Muscle layer of colon (tissue), 2 donors: ENCODE measurements around the gene TP53I3.
A peak's percentile ranks its signal among the peaks of the same experiment; 100 is the strongest.
"Not testable (repeated sequence)": the region's sequence is repeated elsewhere in the genome, so short reads cannot be mapped to it uniquely, and the experiment has no call there.

Source experiments
- H3K27ac ChIP-seq: one replicate; pipeline ENCODE4 v1.7.0; 2013; ENCODE audit warnings: low read depth, mild to moderate bottlenecking, low read length, moderate library complexity
- H3K27me3 ChIP-seq, 2 donors: one replicate each; pipeline ENCODE4 v1.7.0; 2013; ENCODE audit warnings: low read length in 2 of 2, mild to moderate bottlenecking in 2 of 2; ENCODE audit not compliant: insufficient read depth in 2 of 2, control insufficient read depth in 1 of 2
- H3K36me3 ChIP-seq: one replicate; pipeline ENCODE4 v1.7.0; 2013; ENCODE audit warnings: mild to moderate bottlenecking, low read length; ENCODE audit not compliant: insufficient read depth
- H3K4me1 ChIP-seq: one replicate; pipeline ENCODE4 v1.7.0; 2013; ENCODE audit warnings: mild to moderate bottlenecking, low read length; ENCODE audit not compliant: insufficient read depth
- H3K4me3 ChIP-seq, 2 donors: one replicate each; pipeline ENCODE4 v1.7.0; 2013; ENCODE audit warnings: low read length in 2 of 2, low read depth in 1 of 2, mild to moderate bottlenecking in 1 of 2, moderate library complexity in 1 of 2
- H3K9ac ChIP-seq: one replicate; pipeline ENCODE4 v1.7.0; 2013; ENCODE audit warnings: low read length
- H3K9me3 ChIP-seq: one replicate; pipeline ENCODE4 v1.7.0; 2013; ENCODE audit warnings: mild to moderate bottlenecking, low read length
- donor health status: abdominal sarcoma.
- donor health status: Adenocarcinoma of cecum.

TP53I3 gene

DNA sequence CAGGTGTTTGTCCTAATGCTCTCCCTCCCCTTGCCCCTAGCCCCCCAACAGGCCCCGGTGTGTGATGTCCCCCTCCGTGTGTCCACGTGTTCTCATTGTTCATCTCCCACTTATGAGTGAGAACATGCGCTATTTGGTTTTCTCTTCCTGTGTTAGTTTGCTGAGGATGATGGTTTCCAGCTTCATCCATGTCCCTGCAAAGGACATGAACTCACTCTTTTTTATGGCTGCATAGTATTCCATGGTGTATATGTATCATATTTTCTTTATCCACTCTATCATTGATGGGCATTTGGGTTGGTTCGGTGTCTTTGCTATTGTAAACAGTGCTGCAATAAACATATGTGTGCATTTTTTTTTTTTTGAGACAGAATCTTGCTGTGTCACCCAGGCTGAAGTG lies 8.6 kb upstream of the TP53I3 start:
- H3K36me3 ChIP-seq, H3K27ac ChIP-seq, H3K4me1 ChIP-seq, H3K4me3 ChIP-seq, H3K27me3 ChIP-seq, H3K9ac ChIP-seq, H3K9me3 ChIP-seq: not testable (repeated sequence)

DNA sequence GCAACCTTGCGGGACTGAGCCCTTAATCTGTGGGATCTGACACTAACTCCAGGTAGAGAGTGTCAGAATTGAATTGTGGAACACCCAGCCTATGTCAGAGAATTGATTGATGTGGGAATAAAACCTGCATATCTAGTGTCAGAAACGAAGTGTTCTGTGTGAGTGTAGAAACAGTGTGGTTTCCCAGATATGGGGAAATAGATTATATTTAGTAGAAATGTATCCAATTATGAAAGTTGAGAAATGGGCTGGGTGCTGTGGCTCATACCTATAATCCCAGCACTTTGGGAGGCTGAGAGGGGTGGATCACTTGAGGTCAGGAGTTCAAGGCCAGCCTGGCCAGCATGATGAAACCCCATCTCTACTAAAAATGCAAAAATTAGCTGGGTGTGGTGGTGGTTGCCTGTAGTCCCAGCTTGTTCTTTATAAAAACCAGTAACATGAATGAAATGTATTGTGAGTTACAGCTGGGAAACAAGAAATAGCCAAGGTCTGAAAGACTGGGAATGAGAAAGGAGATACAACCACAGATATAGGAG lies 4.3 kb upstream of the TP53I3 start:
- no peaks in the 10 kb centered on the region for H3K27me3 ChIP-seq
- H3K27ac ChIP-seq, result no peak overlapping the region
- H3K36me3 ChIP-seq, result no peaks in the 10 kb centered on the region
- H3K9ac ChIP-seq, result no peak overlapping the region
- H3K9me3 ChIP-seq, result no peaks in the 10 kb centered on the region
- H3K4me1 ChIP-seq, result peaks cover 6% of the 10 kb centered on the region
- H3K4me3 ChIP-seq, result no peak overlapping the region

DNA sequence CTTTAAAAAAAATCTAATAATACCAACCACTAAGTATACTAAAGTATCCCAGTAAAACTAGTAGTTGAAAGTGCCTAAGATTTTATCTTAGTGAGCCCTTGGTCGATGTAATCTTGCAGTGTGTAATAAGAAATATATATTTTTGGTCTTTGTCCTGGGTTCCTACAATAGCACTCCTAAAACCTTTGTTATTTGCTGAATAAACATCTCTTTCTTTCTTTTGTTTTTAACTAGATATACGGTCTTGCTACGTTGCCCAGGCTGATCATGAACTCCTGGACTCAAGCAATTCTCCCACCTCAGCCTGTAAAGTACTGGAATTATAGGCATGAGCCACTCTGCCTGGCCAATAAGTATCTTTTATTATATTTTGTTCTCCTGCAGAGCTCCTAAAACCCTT lies 2.4 kb upstream of the TP53I3 start:
- Histone ChIP-seq H3K4me1 (peaks cover 16% of the 10 kb centered on the region), H3K4me3 (no peak overlapping the region), H3K27me3 (no peaks in the 10 kb centered on the region), H3K9ac (no peak overlapping the region), H3K9me3 (no peaks in the 10 kb centered on the region), H3K27ac (no peak overlapping the region), H3K36me3 (peaks cover 8% of the 10 kb centered on the region)

DNA sequence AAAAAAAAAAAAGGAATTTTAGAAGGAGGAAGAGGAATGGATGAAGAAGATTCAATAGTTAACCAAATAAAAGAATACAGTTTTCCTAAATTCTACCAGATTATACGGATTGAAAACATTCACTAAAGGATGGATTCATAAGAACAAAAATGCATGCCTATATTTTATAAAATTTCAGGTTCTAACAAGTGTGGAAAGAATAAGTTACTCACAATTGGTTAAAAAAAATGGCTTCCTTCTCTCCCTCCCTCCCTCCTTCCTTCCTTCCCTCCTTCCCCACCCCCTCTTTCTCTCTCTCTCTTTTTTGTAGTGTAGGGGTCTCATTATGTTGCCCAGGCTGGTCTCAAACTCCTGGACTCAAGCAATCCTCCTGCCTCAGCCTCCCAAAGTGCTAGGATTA lies 1.6 kb upstream of the TP53I3 start:
- no peak overlapping the region for H3K9ac ChIP-seq
- H3K4me3 ChIP-seq, result no peak overlapping the region
- H3K36me3 ChIP-seq, result peaks cover 10% of the 10 kb centered on the region
- H3K27me3 ChIP-seq, result no peaks in the 10 kb centered on the region
- H3K9me3 ChIP-seq, result no peaks in the 10 kb centered on the region
- no peak overlapping the region for H3K27ac ChIP-seq
- H3K4me1 ChIP-seq, result peaks cover 16% of the 10 kb centered on the region

DNA sequence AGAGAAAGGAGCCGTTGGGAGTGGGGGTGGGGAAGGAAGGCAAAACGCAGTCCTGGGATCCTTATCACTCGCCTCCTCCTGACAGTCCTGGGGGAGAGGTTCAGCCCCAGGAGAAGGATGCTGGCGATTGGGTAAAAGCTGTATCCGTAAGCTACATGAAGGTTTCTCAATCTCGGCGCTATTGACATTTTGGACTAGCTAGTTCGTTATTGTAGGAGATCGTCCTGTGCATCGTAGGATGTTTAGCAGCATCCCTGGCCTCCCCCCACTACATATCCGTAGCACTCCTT lies 511 bp upstream of the TP53I3 start:
- Histone ChIP-seq H3K4me1 (peaks cover 16% of the 10 kb centered on the region), H3K9ac (peak overlapping the region; percentile 85), H3K36me3 (peaks cover 20% of the 10 kb centered on the region), H3K27me3 (no peaks in the 10 kb centered on the region), H3K4me3 (peak overlapping the region; percentile 74 to 96), H3K9me3 (no peaks in the 10 kb centered on the region), H3K27ac (peak overlapping the region; percentile 99)

DNA sequence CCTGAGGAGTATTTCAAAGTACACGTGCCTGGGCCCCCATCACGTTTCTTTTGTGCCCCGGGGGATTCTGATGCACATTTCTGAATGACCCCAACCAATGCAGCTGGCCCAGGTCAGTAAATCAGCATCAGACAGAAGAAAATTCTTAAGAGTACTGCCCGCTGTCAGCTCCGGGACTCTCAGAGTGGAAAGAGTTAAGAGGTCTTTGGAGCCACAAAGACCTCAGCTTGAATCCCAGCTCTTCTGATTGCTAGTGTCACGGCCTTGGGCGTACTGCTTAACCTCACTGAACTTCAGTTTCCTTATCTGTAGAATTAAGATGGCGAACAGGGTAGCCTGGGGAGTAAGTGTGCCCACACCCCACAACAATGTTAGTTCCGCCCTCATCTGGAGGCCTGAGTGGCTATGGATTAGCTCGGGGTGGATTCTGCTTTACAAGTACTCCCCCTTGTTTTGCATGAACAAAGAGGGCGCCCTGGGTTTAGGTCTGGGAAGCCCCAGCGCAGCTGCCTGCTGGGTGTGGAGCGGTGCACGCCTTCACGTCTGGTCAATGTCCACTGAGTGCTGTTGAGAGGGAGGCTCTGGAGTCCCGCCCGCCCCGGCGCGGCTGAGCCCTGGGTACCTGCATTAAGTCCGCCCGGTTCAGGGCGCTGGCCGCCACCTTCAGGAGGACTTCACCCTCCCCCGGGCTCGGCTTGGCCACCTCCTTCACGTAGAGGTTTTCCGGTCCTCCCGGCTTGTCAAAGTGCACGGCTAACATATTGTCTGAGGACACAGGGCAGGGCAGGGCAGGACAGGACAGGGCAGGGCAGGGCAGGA lies 858 bp downstream of the TP53I3 start:
- Histone ChIP-seq H3K36me3 (peaks cover 28% of the 10 kb centered on the region), H3K27me3 (no peaks in the 10 kb centered on the region), H3K4me1 (peaks cover 16% of the 10 kb centered on the region), H3K9ac (peak overlapping the region; percentile 70), H3K9me3 (no peaks in the 10 kb centered on the region), H3K27ac (peak overlapping the region; percentile 99), H3K4me3 (peak overlapping the region; percentile 74 to 96)

DNA sequence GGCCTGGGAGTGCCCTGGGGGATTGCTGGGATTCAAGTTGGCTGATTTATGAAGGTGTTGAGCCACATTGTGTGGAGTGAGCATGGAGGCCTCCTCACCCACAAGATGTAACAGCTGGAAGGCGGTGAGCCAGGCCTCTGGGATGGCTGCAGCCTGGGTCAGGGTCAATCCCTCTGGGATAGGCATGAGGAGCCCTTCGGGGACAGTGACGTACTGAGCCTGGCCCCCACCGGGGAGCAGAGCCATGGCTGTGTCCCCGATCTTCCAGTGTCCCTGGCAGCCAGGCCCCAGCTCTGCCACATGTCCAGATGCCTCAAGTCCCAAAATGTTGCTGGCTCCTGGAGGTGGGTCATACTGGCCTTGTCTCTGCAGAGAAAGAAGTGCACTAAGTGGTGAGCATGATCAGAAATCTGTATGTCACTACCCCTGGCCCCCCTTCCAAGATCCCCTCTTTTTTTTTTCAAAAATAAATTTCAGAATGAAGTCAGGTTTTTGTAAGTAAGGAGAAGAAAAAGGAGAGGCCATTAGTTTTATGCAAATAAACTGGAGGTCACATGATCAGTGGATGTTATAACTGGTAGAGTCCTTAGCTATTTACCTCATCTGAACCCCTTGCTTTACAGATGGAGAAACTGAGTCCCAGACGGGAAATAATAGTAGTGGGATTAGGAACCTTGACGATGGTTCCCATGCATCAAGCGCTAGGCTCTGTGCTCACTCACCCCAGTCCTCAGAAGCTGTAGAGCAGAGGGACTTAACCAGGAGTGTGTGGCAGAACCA lies 1.7 kb downstream of the TP53I3 start:
- H3K36me3 ChIP-seq, result peaks cover 31% of the 10 kb centered on the region
- H3K4me3 ChIP-seq, result peak overlapping the region; percentile 74 to 96
- H3K4me1 ChIP-seq, result peaks cover 16% of the 10 kb centered on the region
- no peaks in the 10 kb centered on the region for H3K27me3 ChIP-seq
- H3K27ac ChIP-seq, result peak overlapping the region; percentile 99
- no peaks in the 10 kb centered on the region for H3K9me3 ChIP-seq
- peak overlapping the region; percentile 70 for H3K9ac ChIP-seq

DNA sequence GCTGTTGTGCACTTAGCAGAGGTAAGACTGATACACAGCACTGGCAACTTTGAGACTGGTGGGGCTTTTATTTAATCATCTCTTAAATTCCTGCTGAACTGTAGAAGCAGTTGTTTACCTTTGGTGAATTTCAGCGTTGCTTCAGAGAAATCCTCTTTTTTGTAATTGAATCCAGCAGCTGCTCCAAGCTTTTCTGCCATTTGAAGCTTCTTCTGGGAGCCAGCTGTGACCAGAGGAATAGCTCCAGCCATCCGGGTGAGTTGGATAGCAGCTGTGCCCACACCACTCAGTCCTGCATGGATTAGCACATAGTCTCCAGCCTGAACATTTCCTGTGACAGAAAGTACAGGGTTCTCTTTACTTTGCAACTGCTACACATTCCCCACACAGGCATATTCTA lies 3.9 kb downstream of the TP53I3 start:
- Histone ChIP-seq H3K4me1 (peaks cover 23% of the 10 kb centered on the region), H3K27me3 (no peaks in the 10 kb centered on the region), H3K4me3 (no peak overlapping the region), H3K9me3 (no peaks in the 10 kb centered on the region), H3K9ac (no peak overlapping the region), H3K36me3 (peaks cover 31% of the 10 kb centered on the region), H3K27ac (no peak overlapping the region)

DNA sequence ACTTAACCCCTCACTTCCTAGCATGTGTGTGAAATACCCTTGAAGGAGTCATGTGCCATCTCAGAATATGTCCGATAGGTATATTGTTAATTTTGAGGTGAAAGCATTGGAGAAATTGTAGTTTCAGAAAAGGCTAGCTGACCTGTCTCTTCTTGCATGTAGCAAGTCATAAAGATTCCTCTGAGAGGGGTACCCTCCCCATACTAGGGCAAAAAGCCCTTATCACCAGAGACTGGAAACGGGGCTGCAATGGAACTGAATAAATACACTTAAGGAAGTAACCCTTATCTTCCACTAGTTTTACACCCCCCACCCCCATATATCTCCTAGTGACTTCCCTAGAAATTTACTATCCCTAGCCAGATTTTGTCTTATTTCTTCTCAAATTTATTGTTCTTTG lies 6.8 kb downstream of the TP53I3 start:
- Histone ChIP-seq H3K9me3 (no peaks in the 10 kb centered on the region), H3K9ac (peak overlapping the region; percentile 27), H3K4me1 (peaks cover 16% of the 10 kb centered on the region), H3K27ac (peak overlapping the region; percentile 80), H3K36me3 (peaks cover 33% of the 10 kb centered on the region), H3K27me3 (no peaks in the 10 kb centered on the region), H3K4me3 (peak overlapping the region; percentile 72 to 78)

DNA sequence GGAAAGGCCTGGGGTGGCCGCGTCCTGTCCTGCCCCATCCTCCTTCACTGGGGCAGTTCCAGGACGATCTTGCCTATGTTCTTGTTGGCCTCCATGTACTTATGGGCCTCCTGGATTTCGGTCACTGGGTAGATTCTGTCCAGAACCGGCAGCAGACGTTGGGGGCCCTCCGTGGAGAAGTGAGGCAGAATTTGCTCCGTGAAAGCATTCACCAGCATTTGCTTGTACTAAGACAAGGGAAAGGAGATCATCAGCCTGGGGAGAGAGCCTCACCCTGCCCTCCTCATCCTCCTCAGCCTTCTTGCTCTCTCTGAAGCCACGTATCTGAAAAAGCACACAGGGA lies 7.1 kb downstream of the TP53I3 start:
- Histone ChIP-seq H3K9ac (peak overlapping the region; percentile 27), H3K9me3 (no peaks in the 10 kb centered on the region), H3K27me3 (no peaks in the 10 kb centered on the region), H3K4me1 (peaks cover 14% of the 10 kb centered on the region), H3K27ac (peak overlapping the region; percentile 80), H3K36me3 (peaks cover 32% of the 10 kb centered on the region), H3K4me3 (peak overlapping the region; percentile 72 to 78)

DNA sequence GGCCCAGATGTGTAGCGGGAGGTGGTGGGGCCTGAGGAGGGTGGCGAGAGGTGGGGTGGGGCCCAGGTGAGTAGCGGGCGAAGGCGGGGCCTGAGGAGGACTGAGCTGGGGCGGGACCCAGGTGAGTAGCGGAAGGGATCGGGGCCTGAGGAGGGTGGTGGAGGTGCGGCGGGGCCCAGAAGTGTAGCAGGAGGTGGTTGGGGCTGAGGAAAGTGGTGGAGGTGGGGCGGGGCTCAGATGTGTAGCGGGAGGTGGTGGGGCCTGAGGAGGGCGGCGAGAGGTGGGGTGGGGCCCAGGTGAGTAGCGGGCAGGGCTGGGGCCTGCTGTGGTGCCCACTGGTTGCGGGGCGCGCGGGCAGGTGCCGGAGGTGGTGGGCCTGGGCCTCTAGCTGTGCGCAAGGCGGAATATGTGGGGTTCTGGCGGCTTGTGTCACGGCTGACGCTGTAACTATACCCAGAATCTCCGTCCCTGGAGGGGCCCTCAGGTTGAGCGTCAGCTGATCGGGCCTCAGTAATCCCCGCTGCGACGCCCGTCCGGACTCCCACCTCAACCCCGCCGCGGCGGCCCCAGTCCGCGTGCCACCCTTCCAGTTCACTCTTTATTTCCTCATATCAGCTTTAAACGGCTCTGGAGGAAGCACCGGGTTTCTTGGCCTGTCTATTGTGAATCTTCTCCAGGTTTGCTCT lies 7.6 kb downstream of the TP53I3 start:
- Histone ChIP-seq H3K36me3 (peaks cover 29% of the 10 kb centered on the region), H3K4me3 (peak overlapping the region; percentile 72 to 78), H3K27me3 (no peaks in the 10 kb centered on the region), H3K4me1 (peaks cover 14% of the 10 kb centered on the region), H3K9me3 (no peaks in the 10 kb centered on the region), H3K9ac (peak overlapping the region; percentile 27), H3K27ac (peak overlapping the region; percentile 80)
